H1 (cell line): Measurements from ENCODE around the gene RCAN3.

ENCODE experiments used
- BCL11A ChIP-seq, 2 experiments: IDR thresholded peaks; one replicate each; pipeline ENCODE4 v1.6.1; 2011; ENCODE audit warnings: low read depth in 2 of 2, low read length in 2 of 2, mild to moderate bottlenecking in 2 of 2
- CTCF ChIP-seq, 3 experiments: IDR thresholded peaks; 1 replicate in 2 of 3; 2 replicates in 1 of 3; pipeline versions ENCODE4 v1.5.1 to v1.6.1; 2011; ENCODE audit warnings: low read length in 3 of 3, mild to moderate bottlenecking in 3 of 3, inconsistent platforms in 2 of 3, low read depth in 1 of 3, moderate library complexity in 1 of 3; ENCODE audit not compliant: insufficient read depth in 1 of 3; ENCODE audit errors: control extremely low read depth in 1 of 3
- EP300 ChIP-seq, 2 experiments: IDR thresholded peaks; 1 replicate in 1 of 2; 2 replicates in 1 of 2; pipeline ENCODE4 v1.6.1; 2011 to 2012; ENCODE audit warnings: low read depth in 2 of 2, low read length in 2 of 2, mild to moderate bottlenecking in 2 of 2, borderline replicate concordance in 1 of 2, inconsistent platforms in 1 of 2, moderate library complexity in 1 of 2
- EZH2 ChIP-seq: fragments of 200-600 bp; sonication (generic); IDR thresholded peaks from 2 replicates; pipeline ENCODE4 v1.7.1; 2012; ENCODE audit warnings: low read depth, mild to moderate bottlenecking, moderate library complexity, low read length, inconsistent platforms; ENCODE audit not compliant: severe bottlenecking
- GABPA ChIP-seq: IDR thresholded peaks from 2 replicates; pipeline ENCODE4 v1.6.1; 2011; ENCODE audit warnings: mild to moderate bottlenecking, low read length, moderate library complexity, borderline replicate concordance; ENCODE audit not compliant: insufficient read depth
- POLR2A ChIP-seq, 2 experiments: IDR thresholded peaks; 1 replicate in 1 of 2; 2 replicates in 1 of 2; pipeline ENCODE4 v1.6.1; 2011; ENCODE audit warnings: low read depth in 2 of 2, low read length in 2 of 2, mild to moderate bottlenecking in 2 of 2; ENCODE audit errors: control extremely low read depth in 1 of 2
- POLR2AphosphoS5 ChIP-seq: IDR thresholded peaks from 2 replicates; pipeline ENCODE4 v1.6.1; 2011; ENCODE audit warnings: low read depth, low read length
- POU5F1 ChIP-seq: IDR thresholded peaks from 2 replicates; pipeline ENCODE4 v1.6.1; 2011; ENCODE audit warnings: low read depth, mild to moderate bottlenecking, low read length, moderate library complexity
- ZNF274 ChIP-seq: IDR thresholded peaks from 2 replicates; pipeline ENCODE4 v1.7.0; 2012; ENCODE audit warnings: low read length, borderline replicate concordance; ENCODE audit errors: extremely low read depth

GRCh38 chr1:24481101-24481500 lies 21.5 kb upstream of the RCAN3 start:
- no peak for TF ChIP-seq POU5F1
- TF ChIP-seq EP300 (IDR thresholded peaks at IDR 0.05; ENCODE audit: borderline replicate concordance in 1 of 2, low read depth in 2 of 2, low read length in 2 of 2), result no peak
- TF ChIP-seq POLR2A (IDR thresholded peaks at IDR 0.05; ENCODE audit: control extremely low read depth in 1 of 2, low read depth in 2 of 2, low read length in 2 of 2), result no peak
- TF ChIP-seq ZNF274, result no peak
- TF ChIP-seq POLR2AphosphoS5, result no peak
- TF ChIP-seq BCL11A (IDR thresholded peaks at IDR 0.05; ENCODE audit: low read depth in 2 of 2, low read length in 2 of 2), result no peak
- TF ChIP-seq EZH2, result no peak
- TF ChIP-seq GABPA, result no peak
- TF ChIP-seq CTCF (IDR thresholded peaks at IDR 0.05; ENCODE audit: control extremely low read depth in 1 of 3, insufficient read depth in 1 of 3, low read depth in 1 of 3, low read length in 3 of 3), result no peak
